GM18951 (cell line): ENCODE data around the gene FUT8.

Experiments
- POLR2A ChIP-seq: IDR thresholded peaks from 4 replicates; pipeline ENCODE4 v1.6.1; 2011; ENCODE audit warnings: mild to moderate bottlenecking; ENCODE audit not compliant: insufficient read length, insufficient read depth; ENCODE audit errors: extremely low read depth
- in situ Hi-C: fragments of 300-500 bp; cut with MboI; formaldehyde crosslinking; loops from one replicate; pipeline ENCODE4 v1.12.0; 2022; ENCODE audit warnings: low sequenced_read_pairs, mixed read lengths, inconsistent platforms; ENCODE audit not compliant: unreplicated experiment

The FUT8 gene

GRCh38 chr14:65396082-65396910 is 16.2 kb upstream of the FUT8 start:
- no peak for TF ChIP-seq POLR2A
- in situ Hi-C loops = no loop called here

GRCh38 chr14:65403231-65403630 is 9.3 kb upstream of the FUT8 start:
- in situ Hi-C loops = loop anchor here (10.0 to 25.0 kb wide), 3 partner anchors 238 to 659 kb away; no protein-coding TSS in a partner anchor
- no peak for TF ChIP-seq POLR2A

- TF ChIP-seq POLR2A = no peak
- in situ Hi-C loops = loop anchor here (10.0 to 25.0 kb wide), 3 partner anchors 243 to 654 kb away; no protein-coding TSS in a partner anchor
Measured at GRCh38 chr14:65408113-65408512, 4.4 kb upstream of the FUT8 start.

GRCh38 chr14:65410640-65411039 is 1.9 kb upstream of the FUT8 start:
- in situ Hi-C loops = loop anchor here (10.0 to 25.0 kb wide), 3 partner anchors 414 to 652 kb away; no protein-coding TSS in a partner anchor
- TF ChIP-seq POLR2A = no peak

- in situ Hi-C loops = loop anchor here (10.0 to 25.0 kb wide), 3 partner anchors 413 to 651 kb away; no protein-coding TSS in a partner anchor
Measured at GRCh38 chr14:65411656-65412031, 886 bp upstream of the FUT8 start.

GRCh38 chr14:65412856-65413738 is 567 bp downstream of the FUT8 start:
- in situ Hi-C loops = loop anchor here (10.0 to 25.0 kb wide), 3 partner anchors 412 to 649 kb away; no protein-coding TSS in a partner anchor
- no peak for TF ChIP-seq POLR2A

More at GRCh38 chr14:65411656-65412031, 886 bp upstream of the FUT8 start:
- peak; percentile 79 for TF ChIP-seq POLR2A

- in situ Hi-C loops = loop anchor here (10.0 to 25.0 kb wide), 3 partner anchors 411 to 649 kb away; no protein-coding TSS in a partner anchor
- no peak for TF ChIP-seq POLR2A
Measured at GRCh38 chr14:65413739-65414045, 1.2 kb downstream of the FUT8 start.

- in situ Hi-C loops = loop anchor here (10.0 to 25.0 kb wide), 3 partner anchors 410 to 647 kb away; no protein-coding TSS in a partner anchor
- no peak for TF ChIP-seq POLR2A
Measured at GRCh38 chr14:65414961-65415589, 2.5 kb downstream of the FUT8 start.

- no peak for TF ChIP-seq POLR2A
- in situ Hi-C loops = loop anchor here (10.0 to 25.0 kb wide), 3 partner anchors 409 to 647 kb away; no protein-coding TSS in a partner anchor
Measured at GRCh38 chr14:65415613-65416012, 3.1 kb downstream of the FUT8 start.

- in situ Hi-C loops = loop anchor here (10.0 to 25.0 kb wide), 3 partner anchors 405 to 643 kb away; no protein-coding TSS in a partner anchor
Measured at GRCh38 chr14:65419593-65420252, 7.2 kb downstream of the FUT8 start.

GRCh38 chr14:65421201-65421981 is 8.9 kb downstream of the FUT8 start:
- TF ChIP-seq POLR2A = no peak
- in situ Hi-C loops = loop anchor here (25.0 kb wide), 2 partner anchors 541 to 641 kb away; no protein-coding TSS in a partner anchor

More at GRCh38 chr14:65419593-65420252, 7.2 kb downstream of the FUT8 start:
- TF ChIP-seq POLR2A = no peak

GRCh38 chr14:65422088-65422834 is 9.7 kb downstream of the FUT8 start:
- in situ Hi-C loops = loop anchor here (25.0 kb wide), 2 partner anchors 540 to 640 kb away; no protein-coding TSS in a partner anchor
- no peak for TF ChIP-seq POLR2A
